Tibial artery (tissue), 4 donors: ENCODE measurements around the gene UMODL1.

Experiments
- DNase-seq, 2 donors: peaks; one replicate each; pipeline ENCODE4 v3.0.0-alpha.2; 2019
- H3K27ac ChIP-seq, 2 donors: fragments of 200-600 bp; sonication (generic) in 1 of 2; 1 replicate in 1 of 2; 2 replicates in 1 of 2; pipeline ENCODE4 v1.5.1; 2018 to 2019; ENCODE audit warnings: mild to moderate bottlenecking in 1 of 2
- H3K27me3 ChIP-seq, 2 donors: fragments of 200-600 bp; sonication (generic) in 1 of 2; one replicate each; pipeline versions ENCODE4 v1.5.1 to v1.6.0; 2016 to 2019
- H3K36me3 ChIP-seq, 3 donors: fragments of 200-600 bp; sonication (generic) in 2 of 3; one replicate each; pipeline ENCODE4 v1.5.1; 2016 to 2019; ENCODE audit warnings: mild to moderate bottlenecking in 2 of 3
- H3K4me1 ChIP-seq, 4 donors: fragments of 200-600 bp; sonication (generic) in 2 of 4; 1 replicate in 3 of 4; 2 replicates in 1 of 4; pipeline ENCODE4 v1.5.1; 2016 to 2019
- H3K4me3 ChIP-seq, 2 donors: fragments of 200-600 bp; sonication (generic) in 1 of 2; 1 replicate in 1 of 2; 2 replicates in 1 of 2; pipeline ENCODE4 v1.5.1; 2018 to 2019; ENCODE audit warnings: mild to moderate bottlenecking in 2 of 2
- H3K9me3 ChIP-seq, 3 donors: fragments of 200-600 bp; sonication (generic) in 1 of 3; one replicate each; pipeline ENCODE4 v1.5.1; 2016 to 2019
- intact Hi-C: fragments of 100-400 bp; cut with DNase I; formaldehyde crosslinking; loops from one replicate; pipeline ENCODE4 v1.15.0; 2023; ENCODE audit warnings: low total_unique reads
- TF ChIP-seq, protein P1 (sequence below), 2 experiments: fragments of 200-600 bp in 1 of 2; fragments of 450-650 bp in 1 of 2; IDR thresholded peaks; one replicate each; pipeline ENCODE4 v1.5.1; 2017 to 2019; ENCODE audit warnings: antibody characterized with exemption in 2 of 2, mild to moderate bottlenecking in 1 of 2, moderate library complexity in 1 of 2

UMODL1 gene

DNA sequence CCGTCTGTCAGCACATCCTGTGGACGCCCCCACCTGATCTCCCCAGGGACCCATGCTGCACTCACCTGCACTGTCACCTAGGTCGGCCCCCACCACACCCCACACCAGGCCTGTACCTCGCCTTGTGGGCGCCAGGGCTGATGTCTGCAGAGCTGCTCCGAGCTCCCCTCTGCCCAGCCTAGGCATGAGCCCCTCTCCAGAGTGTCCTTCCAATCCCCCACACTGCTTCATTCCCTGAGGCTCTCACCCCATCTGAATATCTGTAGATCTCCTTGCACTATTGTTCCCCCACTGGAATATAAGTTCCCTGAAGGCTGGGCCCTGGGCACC lies 12.2 kb downstream of the UMODL1 start:
- no peak for DNase-seq
- Histone ChIP-seq H3K36me3 (no peaks in the 10 kb centered on the region), H3K4me3 (no peak overlapping the region), H3K9me3 (no peaks in the 10 kb centered on the region), H3K27me3 (no peaks in the 10 kb centered on the region), H3K4me1 (peaks cover 0 to 8% (median 0%) of the 10 kb centered on the region in 4 donors), H3K27ac (no peak overlapping the region)
- TF ChIP-seq, protein P1, sequence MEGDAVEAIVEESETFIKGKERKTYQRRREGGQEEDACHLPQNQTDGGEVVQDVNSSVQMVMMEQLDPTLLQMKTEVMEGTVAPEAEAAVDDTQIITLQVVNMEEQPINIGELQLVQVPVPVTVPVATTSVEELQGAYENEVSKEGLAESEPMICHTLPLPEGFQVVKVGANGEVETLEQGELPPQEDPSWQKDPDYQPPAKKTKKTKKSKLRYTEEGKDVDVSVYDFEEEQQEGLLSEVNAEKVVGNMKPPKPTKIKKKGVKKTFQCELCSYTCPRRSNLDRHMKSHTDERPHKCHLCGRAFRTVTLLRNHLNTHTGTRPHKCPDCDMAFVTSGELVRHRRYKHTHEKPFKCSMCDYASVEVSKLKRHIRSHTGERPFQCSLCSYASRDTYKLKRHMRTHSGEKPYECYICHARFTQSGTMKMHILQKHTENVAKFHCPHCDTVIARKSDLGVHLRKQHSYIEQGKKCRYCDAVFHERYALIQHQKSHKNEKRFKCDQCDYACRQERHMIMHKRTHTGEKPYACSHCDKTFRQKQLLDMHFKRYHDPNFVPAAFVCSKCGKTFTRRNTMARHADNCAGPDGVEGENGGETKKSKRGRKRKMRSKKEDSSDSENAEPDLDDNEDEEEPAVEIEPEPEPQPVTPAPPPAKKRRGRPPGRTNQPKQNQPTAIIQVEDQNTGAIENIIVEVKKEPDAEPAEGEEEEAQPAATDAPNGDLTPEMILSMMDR (IDR thresholded peaks at IDR 0.05): no peak
- intact Hi-C loops: no loop called here

DNA sequence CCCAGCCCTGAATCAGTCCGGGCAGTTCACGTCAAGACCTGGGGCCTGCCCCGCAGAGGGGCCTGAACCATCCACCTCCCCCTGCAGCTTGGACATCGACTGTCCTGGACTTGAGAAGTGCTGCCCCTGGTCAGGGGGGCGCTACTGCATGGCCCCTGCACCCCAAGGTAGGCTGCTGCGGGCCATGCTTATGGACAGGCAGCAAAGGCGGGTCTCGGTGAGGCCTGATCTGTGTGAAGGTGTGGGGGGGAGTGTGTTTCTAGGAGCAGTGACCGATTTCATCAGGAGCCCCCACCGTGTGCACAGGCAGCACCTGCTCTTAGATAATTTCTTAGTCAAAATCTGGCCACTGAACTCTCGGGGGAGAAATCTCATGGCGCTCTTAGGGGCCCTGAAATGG lies 13.0 kb downstream of the UMODL1 start:
- H3K4me1 ChIP-seq: peaks cover 0 to 8% (median 0%) of the 10 kb centered on the region in 4 donors
- no peaks in the 10 kb centered on the region for H3K27me3 ChIP-seq
- no peak overlapping the region for H3K27ac ChIP-seq
- no peak for DNase-seq
- TF ChIP-seq, protein P1 (IDR thresholded peaks at IDR 0.05): no peak
- H3K36me3 ChIP-seq: no peaks in the 10 kb centered on the region
- intact Hi-C loops: no loop called here
- no peaks in the 10 kb centered on the region for H3K9me3 ChIP-seq
- no peak overlapping the region for H3K4me3 ChIP-seq

DNA sequence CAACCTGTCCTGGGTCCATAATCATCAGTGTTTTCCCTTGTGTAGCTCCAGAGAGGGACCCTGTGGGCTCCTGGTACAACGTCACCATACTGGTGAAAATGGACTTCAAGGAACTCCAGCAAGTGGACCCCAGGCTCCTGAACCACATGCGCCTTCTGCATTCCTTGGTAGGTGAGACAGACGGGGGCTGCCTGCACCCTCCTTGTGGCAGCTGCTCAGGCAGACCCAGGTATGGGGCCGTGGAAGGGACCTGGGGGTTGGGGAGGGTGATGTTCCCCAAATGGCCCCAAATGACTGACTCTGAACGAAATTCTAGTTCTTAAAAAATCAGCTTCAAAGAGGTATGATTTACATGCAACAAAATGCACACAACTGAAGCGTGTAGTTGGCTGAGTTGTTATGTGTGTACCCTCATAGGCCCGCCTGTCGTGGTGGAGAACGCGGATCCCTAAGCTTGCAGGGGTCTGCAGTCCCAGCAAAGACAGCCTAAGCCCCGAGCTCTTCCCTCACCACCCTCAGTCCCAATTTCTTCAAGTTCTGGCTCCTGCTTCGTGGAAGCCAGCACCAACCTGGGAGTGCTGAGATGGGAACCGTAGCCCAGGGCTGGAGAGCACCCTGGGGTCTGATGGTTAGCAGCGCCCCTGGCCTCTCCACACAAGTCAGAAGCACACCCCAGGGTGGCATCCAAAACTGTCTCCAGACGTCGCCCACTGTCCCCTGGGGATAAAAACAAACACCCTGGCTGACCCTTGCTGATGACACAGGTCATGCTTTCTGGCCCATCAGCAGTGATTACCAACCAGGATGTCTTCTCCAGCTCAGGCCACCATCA lies 14.3 kb downstream of the UMODL1 start:
- no peak for DNase-seq
- no peaks in the 10 kb centered on the region for H3K9me3 ChIP-seq
- TF ChIP-seq, protein P1 (IDR thresholded peaks at IDR 0.05): no peak

DNA sequence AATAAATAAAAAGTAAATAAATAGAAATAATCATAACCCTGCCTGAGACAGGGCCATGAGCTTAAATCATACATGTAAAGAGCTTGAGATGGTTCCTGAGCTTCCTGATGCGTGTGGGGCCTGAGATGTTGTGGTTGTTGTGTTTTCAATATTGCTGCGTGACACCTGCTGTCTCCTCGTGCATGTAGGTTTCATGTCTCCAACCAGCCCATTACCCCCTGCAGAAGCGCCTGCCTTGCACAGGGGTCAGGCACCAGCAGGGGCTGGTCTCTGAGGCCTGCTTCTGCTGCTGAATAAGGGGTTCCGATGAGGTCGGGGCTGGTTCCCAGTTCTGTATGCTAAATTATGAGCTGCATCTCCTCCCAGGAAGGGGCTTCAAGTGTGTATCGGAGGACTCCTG lies 15.9 kb downstream of the UMODL1 start:
- intact Hi-C loops: no loop called here

More for the DNA sequence above, 14.3 kb downstream of the UMODL1 start:
- intact Hi-C loops: no loop called here
- Histone ChIP-seq H3K36me3 (no peaks in the 10 kb centered on the region), H3K4me3 (no peak overlapping the region), H3K27ac (no peak overlapping the region), H3K27me3 (no peaks in the 10 kb centered on the region), H3K4me1 (peaks cover 0 to 8% (median 0%) of the 10 kb centered on the region in 4 donors)

DNA sequence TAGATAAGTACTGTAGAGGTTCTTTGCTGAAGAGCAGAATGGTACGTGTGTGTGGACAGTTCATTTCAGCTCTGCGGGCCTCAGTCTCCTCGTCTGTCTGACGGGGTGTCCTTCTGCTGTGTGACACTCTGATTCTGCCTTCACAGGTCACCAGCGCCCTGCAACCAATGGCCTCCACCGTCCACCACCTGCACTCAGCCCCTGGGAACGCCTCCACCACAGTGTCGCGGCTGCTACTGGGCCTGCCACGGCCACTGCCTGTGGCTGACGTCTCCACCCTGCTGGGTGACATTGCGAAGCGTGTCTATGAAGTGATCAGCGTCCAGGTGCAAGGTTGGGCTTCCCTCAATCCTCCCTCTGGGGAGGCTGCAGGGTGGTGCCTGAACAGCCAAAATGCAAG lies 17.0 kb downstream of the UMODL1 start:
- no peak for DNase-seq
- intact Hi-C loops: no loop called here
- TF ChIP-seq, protein P1 (IDR thresholded peaks at IDR 0.05): no peak
- H3K27ac ChIP-seq: no peak overlapping the region
- no peaks in the 10 kb centered on the region for H3K36me3 ChIP-seq
- H3K9me3 ChIP-seq: no peaks in the 10 kb centered on the region
- no peaks in the 10 kb centered on the region for H3K27me3 ChIP-seq
- no peak overlapping the region for H3K4me3 ChIP-seq
- H3K4me1 ChIP-seq: peaks cover 0 to 10% (median 4%) of the 10 kb centered on the region in 4 donors

More for the DNA sequence above, 15.9 kb downstream of the UMODL1 start:
- H3K9me3 ChIP-seq: no peaks in the 10 kb centered on the region
- no peaks in the 10 kb centered on the region for H3K27me3 ChIP-seq
- no peak overlapping the region for H3K4me3 ChIP-seq
- TF ChIP-seq, protein P1 (IDR thresholded peaks at IDR 0.05): no peak
- no peak overlapping the region for H3K27ac ChIP-seq
- DNase-seq: no peak
- H3K36me3 ChIP-seq: no peaks in the 10 kb centered on the region
- peaks cover 0 to 8% (median 2%) of the 10 kb centered on the region in 4 donors for H3K4me1 ChIP-seq
